HG02623 (cell line): ENCODE measurements around the gene CPZ.

Source experiments
- ATAC-seq: cut with Tn5 transposase; IDR thresholded peaks from one replicate; pipeline ENCODE4 v1.9.1; 2021; ENCODE audit warnings: moderate library complexity; ENCODE audit not compliant: unreplicated experiment

Gene CPZ

DNA sequence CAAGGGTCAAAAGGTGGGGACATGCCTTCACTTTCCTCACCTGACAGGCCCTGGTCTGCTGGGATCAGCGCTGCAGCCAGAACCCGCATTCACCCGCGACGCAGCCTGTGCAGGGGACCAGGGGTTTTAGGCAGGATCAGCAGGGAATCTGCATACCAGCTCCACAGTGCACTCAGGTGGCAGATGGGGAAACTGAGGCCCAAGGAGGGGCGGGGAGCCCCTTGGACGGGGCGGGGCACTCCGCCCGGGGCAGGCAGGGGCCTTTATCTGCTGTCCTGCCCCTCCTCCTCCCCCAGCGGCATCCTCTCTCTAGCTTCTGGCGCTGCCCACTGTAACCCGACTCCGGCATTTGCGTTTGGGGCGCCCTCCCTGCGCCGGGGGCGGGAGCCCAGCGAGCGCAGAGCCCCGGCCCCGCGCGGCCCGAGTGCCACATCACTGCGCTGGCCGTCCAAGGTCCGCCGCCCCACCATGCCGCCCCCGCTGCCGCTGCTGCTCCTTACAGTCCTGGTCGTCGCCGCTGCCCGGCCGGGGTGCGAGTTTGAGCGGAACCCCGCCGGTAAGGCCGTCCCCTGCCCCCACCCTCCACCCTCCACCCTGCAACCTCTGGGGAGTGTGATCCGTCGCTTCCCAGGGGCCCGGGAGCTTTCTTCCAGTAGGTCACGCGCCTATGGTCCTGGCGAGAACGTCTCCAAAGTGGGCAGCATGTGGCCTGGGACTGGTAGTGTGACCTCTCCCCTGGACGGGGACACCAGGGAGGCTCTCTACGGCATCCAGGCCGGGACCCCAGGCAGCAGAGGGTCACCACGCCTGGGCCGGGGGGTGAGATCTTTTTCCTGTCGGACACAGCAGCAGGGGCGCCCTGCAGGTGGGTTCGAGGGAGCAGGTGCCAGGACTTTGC is at the start of gene CPZ:
TSS of gene CPZ (plus strand) at position 400 of the 898 bp plus-strand sequence. CDS start at position 469, 69 bp downstream.
- ATAC-seq = no peak

DNA sequence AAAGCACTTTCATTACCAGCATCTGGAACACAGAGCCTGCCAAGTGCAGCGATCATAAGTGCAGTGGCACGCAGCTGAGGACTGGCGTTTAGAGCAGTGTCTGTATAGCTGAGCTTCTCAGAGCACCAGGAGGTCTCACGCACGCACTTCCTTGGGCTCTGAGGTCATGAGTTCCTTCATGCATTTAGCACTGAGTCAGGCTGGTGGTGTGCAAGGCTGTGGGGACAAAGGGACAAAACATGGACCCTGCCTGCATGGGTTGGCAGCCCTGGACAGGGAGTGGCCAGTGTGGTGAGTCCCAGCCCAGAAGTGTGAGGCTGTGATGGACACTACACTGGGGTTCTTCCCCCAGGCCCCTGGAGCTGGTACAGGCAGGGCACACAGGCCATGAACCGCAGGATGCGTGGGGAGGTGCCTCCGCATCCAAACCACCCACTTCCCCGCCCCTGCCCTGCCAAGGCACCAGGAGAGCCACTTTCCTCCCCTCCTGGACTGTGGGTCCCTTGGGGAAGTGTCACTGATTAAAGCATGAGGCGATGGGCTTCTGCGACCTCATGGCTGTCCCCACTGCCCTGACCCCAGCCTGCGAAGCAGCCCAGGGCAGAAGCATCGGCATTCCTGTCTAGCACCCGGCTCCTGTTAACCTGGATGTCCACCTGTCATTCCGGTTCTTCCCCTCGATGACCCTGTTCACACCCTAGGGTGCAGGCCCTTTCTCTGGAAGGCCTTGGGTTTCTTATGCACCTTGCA is 49.6 kb upstream of the CPZ start:
- ATAC-seq = no peak

DNA sequence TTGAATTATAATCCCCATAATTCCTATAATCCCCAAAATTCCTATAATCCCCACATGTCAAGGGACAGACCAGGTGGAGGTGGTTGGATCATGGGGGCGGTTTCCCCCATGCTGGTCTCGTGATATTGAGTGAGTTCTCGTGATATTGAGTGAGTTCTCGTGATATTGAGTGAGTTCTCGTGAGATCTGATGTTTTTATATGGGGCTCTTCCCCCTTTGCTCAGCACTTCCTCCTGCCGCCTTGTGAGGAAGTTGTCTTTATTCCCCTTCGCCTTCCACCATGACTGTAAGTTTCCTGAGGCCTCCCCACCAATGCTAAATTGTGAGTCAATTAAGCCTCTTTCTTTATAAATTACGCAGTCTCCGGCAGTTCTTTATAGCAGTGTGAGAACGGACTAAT is 48.9 kb upstream of the CPZ start:
- no peak for ATAC-seq

DNA sequence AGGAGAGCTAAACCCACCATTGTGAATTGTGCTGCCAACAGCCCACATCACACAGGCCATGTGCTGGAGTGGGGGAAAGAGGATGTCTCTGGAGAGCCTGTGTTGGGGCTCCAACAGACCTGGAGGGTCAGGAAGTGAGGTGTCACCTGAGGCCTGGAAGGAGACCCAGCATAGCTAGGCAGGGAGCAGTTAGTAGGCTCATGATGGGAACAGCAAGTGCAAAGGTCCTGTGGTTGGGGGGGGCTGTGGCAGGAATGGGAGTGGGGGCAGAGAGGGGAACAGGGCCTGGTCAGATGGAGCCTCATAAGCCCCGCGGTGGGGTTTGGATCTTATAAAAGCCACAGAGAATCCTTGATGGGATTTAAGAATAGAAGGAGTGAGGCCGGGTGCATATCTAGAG is 48.3 kb upstream of the CPZ start:
- ATAC-seq = no peak

DNA sequence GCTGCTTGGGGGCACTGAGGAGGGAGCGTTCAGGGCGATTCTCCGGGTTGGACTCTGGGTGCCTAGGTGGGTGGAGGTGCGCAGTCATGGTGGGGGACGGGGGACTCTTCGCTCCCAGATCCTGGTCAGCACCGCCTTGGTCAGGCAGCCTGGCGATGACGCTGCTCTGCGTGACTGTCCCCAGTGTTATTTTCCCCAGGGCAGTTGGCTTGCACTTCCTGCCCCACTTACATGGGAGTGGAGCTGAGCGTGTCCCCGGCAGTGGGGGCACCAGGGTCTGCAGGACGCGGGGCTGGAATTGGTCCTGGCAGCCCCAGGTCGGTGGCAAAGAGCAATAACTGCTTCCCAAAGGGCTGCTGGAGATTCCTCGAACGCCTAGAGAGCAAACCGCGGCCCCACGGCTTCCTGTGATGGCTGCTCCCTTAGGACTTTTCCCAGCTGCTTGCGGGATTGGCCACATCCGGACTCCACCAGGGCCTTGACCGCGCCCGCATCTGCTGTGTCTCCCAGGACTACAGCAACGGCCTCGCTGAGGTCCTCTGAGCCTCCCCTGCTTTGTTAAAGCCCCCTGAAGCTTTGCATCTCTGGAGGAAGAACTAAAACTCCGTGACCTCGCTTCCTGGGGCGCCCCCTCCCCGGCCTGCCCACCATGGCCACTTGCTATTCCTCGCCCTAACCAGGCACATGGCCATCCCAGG is 47.7 kb upstream of the CPZ start:
- ATAC-seq = no peak

DNA sequence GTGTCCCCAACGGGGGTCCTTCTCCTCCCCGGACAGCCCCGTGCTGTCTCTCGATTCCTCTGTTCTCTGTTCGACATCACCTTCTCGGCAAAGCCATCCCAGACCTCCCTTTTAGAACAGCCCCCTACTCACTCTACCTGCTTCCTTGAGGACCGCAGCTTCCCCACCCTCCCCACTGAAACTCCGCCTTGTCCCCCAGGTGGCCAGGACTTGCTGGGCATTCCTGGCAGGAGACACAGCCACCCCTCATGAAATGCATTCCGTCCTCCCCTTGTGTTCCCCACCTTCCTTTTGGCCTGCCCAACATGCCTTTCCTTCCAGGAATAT is 47.2 kb upstream of the CPZ start:
- no peak for ATAC-seq

DNA sequence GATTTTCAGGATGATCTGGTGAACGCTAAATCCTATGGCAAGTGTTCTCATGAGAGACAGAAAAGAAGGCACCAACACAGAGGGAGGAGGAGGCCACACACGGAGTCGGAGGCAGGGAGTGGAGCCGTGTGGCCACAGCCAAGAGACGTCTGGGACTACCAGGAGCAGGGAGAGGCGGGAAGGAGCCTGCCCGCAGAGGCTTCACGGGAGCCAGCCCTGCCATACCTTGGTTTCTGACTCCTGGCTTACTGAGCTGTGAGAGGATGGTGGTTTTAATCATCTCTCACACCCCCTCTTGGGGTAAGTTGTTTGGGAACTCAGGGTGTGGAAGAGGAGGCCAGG is 45.8 kb upstream of the CPZ start:
- no peak for ATAC-seq

DNA sequence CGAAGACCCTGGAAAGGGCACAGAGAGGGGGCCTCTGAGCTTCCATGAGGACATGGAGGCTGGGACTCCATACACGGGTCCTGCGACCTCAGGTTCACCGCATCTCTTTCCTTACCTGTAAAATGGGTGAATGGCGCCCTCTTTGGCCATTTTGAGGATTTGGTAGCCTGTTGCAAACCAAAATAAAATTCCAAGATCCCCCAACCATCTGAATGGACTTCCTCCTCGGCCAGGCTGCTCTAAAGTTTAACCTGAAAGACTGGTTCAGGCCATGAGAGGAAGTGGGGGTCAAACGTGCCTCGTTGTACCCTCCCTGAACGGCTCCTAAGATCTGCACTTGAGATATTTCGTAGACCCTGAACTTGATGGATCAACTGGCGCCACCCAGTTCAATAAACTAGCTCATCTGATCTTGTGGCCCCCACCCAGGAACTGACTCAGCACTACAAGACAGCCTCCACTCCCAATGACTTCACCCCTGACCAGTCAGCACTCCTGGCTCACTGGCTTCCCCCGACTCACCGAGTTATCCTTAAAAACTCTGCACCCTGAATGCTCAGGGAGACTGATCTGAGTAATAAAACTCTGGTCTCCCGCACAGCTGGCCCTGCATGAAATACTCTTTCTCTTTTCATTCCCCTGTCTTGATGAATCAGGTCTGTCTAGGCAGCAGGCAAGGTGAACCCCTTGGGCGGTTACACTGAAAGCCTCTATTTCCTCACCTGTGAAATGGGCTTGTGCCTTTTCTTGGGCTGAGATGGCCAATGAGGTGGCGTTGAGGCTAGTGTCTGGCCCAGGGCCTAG is 45.3 kb upstream of the CPZ start:
- ATAC-seq = no peak

DNA sequence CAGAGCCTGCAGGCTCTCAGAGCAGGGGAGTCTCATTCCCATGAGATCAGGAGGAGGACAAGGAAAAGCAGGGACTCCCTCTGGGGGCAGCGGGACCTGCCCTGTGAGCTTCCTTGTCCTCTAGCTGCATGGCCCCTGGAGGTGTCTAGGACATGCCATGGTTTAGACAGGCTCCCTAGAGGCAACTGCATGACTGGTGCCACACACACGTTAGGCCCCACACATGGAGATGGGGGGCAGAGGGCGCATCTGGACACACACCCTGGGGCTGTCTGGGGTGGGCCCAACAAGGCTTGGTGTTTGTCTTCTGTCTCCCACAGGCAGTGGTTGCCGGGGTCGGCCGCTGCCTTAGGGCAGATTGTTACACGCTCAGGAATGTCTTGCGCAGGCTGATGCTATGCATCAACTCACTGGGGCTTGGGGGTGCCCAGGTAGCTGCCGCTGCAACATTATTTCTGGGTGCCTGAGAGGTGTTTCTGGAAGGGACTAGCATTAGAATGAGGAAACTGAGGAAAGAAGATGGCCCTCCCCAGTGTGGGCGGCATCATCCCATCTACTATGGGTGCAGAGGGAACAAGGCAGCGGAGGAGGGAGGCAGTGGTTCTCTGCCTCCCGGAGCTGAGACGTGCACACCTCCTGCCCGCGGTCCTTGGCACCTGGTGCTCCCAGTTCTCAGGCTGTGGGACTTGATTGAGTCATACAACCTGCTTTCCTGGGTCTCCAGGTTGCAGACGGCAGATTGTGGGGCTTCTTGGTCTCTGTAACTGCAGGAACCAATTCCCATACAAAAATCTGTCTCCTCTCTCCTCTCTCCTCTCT is 44.4 kb upstream of the CPZ start:
- no peak for ATAC-seq

DNA sequence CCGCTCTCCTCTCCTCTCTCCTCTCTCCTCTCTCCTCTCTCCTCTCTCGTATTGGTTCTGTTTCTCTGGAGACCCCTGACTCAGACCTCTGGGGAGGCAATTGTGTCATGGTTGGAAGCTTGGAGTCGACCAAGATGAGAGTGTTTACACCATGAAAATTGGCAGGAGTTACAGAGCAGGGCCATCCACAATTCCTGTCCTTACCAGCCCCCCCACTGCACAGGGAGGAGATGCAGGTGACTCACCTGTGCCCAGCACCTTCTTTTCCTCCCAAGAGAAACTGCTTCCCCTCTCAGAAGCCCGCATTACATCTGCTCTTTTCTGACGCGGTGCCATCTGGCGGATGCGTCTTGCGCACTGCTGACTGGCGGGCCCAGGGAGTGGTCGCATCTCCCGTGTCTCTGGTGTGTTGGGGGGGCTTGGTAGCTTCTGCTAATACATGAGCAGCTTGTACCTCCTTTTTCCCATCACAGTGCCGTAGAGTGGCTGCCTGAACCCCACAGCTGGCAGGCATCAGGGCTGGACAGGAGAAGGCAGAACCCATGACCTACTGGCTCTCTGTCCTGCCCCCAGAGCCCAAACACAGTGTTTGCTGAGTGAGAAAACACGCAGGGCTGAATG is 43.7 kb upstream of the CPZ start:
- no peak for ATAC-seq

DNA sequence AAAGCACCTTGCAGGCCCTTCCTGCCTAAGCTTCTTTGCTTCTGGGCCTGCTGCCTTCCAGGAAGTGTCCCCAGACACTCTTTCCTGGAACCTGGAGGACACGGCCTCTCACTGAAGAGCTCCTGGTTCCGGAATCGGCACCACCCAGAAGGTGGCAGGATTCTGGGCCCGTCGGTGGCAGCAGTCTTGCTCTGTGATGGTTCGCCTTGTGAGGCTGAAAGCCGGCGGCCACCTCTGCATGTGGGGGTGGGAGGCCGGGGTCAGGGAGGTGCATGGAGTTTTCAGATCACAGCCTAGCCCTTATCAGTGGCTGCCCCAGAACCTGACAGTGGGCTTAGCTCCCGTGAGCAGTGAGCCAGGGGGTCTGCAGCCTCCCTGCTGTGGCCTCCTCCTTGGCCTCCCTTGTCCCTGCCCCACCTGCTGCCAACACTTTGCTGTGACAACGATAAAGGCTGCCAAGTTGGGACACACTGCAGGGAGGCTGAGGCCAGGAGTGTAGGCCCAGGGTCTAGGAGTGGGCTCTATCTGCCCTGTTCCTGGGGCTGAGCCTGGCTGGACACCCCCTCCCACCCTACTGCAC is 43.1 kb upstream of the CPZ start:
- ATAC-seq = no peak

DNA sequence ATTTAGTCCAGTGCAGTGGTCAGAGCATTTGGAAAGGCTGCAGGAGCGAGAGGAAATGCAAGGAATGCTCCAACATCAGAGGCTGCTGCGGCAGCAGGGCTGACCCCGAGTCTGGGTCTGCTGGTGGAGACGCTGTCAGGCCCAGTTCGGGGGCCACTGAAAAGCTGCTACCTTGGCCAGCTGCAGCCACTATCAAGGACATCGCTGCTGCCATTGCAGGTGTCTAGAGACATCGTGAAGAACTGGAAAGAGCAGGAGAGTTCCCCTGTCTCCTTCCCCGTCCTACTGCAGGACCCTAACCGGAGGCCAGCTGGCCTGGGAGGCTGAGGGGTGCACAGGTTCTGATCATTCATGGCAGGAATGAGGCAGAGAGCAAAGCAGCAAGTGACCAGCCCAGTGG is 41.9 kb upstream of the CPZ start:
- ATAC-seq = no peak

DNA sequence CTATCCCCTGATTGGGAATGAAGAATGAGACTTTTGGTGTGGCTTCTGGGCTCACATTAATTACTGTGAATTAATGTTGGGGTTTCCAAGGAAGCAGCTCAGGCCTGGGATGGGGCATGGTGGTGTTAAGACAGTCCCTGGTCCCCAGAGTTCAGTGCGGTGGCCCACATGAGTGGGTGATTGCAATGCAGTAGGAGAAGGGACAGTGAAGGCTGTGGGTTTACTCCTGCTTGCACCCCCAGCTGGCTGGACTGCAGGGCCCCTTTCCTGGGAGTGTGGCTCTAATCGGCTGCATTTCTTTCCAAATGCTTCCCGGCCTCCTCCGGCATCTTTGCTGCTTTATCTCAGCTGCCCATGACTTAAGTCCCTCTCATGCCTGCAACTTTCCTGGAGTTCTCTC is 40.5 kb upstream of the CPZ start:
- ATAC-seq = no peak

DNA sequence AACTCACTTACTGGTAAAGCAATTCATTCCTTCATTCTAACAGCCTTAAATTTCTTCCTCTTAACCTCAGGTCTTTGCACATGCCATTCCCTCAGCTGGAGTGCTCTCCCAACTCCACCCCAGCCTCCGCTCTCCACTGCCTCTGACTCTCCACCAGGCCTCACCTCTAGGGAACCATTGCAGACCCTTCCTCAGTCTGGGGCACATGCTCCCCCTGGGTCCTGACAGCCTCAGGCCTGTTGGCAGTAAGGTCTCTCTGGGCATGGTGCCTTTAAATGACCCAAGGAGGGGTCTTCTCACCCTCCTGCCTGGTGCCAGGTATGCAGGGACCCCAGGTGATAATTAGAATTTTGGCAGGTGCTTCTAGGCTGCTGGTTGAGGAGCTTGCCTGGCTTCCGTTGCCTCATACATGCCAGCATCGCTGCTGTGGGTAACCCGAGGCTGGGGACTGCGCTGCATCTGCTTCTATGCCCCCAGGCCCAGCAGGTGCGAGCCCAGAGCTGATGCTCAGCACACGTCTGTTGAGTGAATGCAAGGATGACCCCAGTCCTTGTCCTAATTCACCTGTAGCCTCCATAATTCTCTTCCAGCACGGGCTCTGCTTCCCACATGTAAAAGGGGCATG is 39.9 kb upstream of the CPZ start:
- ATAC-seq = no peak

DNA sequence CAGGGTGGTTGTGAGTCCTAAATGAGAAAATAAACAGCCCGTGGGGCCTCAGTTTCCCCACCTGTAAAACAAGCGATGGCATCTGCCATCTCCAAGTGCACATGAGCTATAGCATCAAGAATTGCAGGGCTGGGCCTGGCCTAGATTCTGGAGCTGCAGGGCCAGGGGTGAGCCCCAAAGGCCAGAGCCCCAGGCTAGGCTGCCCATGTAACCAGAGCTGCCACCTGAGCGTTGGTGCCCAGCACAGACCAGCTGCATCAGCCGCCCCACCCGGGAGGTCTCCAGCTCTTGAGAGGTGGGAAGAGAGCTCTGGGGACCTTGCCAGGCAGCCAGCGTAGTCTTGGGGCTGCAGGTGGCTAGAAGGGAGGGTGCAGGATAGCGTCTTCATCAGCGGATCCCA is 39.3 kb upstream of the CPZ start:
- ATAC-seq = no peak

DNA sequence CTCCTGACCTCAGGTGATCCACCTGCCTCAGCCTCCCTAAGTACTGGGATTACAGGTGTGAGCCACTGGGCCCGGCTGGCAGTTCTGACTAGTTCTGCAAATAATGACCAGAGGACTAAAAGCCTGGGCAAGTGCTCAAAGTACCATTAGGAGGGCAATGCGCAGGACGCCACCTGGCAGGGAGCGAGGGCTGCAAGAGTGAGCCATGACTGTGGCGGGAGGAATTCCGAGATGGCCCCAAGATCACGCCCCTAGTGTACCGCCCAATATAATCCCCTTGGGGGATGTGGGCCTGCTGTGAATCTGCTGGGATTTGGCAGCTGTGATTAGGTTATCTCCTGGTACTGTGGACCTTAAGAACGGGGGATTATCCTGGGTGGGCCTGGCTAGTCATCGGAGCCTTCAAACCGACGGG is 38.6 kb upstream of the CPZ start:
- ATAC-seq = no peak

DNA sequence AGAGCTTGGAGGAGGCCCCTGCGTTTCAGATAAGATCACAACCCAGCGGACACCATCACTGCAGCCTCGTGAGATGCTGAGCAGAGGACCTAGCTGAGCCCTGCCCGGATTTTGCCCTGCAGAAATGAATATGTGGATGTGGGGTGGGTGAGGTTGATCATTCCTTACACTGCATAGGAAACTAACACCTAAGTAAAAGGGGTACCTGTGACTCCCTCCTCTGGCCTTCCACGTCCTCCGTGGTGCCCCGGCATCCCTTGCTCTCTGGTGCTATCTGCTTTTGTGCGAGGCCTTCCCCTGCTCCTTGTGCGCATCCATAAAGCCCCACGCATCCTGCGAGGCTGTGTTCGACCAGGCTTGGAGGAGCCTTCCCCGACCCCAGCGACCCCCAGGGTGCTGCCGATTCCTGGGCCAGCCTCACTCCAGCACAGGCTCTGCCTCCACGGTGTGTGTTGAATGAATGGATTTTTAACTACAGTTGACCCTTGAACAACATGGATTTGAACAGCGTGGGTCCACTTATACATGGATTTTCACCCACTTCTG is 37.9 kb upstream of the CPZ start:
- no peak for ATAC-seq

DNA sequence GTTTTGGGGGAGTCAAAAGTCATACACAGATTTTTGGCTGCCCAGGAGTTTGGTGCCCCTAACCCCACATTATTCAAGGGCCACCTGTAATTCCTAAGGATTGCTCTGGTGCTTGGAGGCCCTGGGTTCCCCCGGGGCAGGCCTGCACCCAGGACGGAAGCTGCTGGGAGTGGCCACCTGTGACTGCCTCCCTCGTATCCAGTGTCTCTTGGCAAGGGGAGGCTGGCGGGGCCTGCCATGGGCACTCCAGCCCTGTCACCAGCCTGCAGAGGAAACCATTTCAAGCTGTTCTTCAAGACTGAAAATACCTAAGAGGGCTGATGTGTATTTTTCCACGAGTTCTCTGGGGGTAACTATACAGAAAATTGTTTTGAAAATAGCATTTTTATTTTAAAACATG is 36.8 kb upstream of the CPZ start:
- ATAC-seq = no peak
